Parathyroid adenoma (tissue), 2 donors: ENCODE results near the gene CLCN7.

Source experiments
- H2AFZ ChIP-seq: fragments of 300-600 bp; sonication (generic); one replicate; pipeline ENCODE4 v1.7.0; 2017; ENCODE audit warnings: antibody characterized with exemption, mild to moderate bottlenecking
- H3K27ac ChIP-seq: fragments of 300-600 bp; sonication (generic); one replicate; pipeline ENCODE4 v1.7.0; 2017
- H3K27me3 ChIP-seq: fragments of 300-600 bp; sonication (generic); one replicate; pipeline ENCODE4 v1.7.0; 2017; ENCODE audit warnings: low read length; ENCODE audit not compliant: control insufficient read depth, insufficient read depth
- H3K36me3 ChIP-seq: fragments of 300-600 bp; sonication (generic); one replicate; pipeline ENCODE4 v1.7.0; 2017; ENCODE audit warnings: low read length; ENCODE audit not compliant: control insufficient read depth, insufficient read depth
- H3K4me1 ChIP-seq: fragments of 300-600 bp; sonication (generic); one replicate; pipeline ENCODE4 v1.7.0; 2017; ENCODE audit warnings: control low read depth
- H3K4me2 ChIP-seq: fragments of 300-600 bp; sonication (generic); one replicate; pipeline ENCODE4 v1.7.0; 2017; ENCODE audit warnings: low read length
- H3K4me3 ChIP-seq: fragments of 300-600 bp; sonication (generic); one replicate; pipeline ENCODE4 v1.7.0; 2017; ENCODE audit warnings: low read depth, low read length
- H3K79me2 ChIP-seq: fragments of 300-600 bp; sonication (generic); one replicate; pipeline ENCODE4 v1.7.0; 2017; ENCODE audit warnings: control low read depth
- H3K9ac ChIP-seq: fragments of 300-600 bp; sonication (generic); one replicate; pipeline ENCODE4 v1.7.0; 2017; ENCODE audit warnings: mild to moderate bottlenecking
- H3K9me3 ChIP-seq: fragments of 300-600 bp; sonication (generic); one replicate; pipeline ENCODE4 v1.7.0; 2017; ENCODE audit warnings: low read length; ENCODE audit not compliant: control insufficient read depth
- TF ChIP-seq, protein P1 (sequence below): fragments of 300-600 bp; sonication (generic); IDR thresholded peaks from one replicate; pipeline ENCODE4 v1.7.0; 2017; ENCODE audit warnings: antibody characterized with exemption, mild to moderate bottlenecking
- donor health status: primary hyperparathyroidism.

The CLCN7 gene

DNA sequence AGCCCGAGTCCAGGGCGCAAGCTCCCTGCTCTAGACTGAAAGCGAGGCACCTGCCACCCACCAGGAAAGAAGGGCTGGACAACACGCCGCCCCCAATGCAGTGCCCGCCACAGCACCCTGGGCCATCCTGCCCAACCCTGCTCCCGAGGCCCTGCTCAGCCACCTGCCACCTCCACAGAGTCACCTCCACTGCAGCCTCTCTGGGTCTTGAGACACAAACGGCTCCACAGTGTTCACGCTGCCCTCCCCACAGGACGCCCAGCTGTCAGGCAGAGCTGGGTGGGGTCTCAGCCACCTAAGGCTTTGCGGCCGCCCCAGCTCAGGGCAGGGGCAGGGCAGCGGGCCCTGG lies 9.3 kb downstream of the CLCN7 start:
- Histone ChIP-seq H2AFZ (no peak overlapping the region), H3K27ac (no peak overlapping the region), H3K4me3 (no peak overlapping the region), H3K9me3 (no peaks in the 10 kb centered on the region), H3K4me2 (no peak overlapping the region), H3K79me2 (peaks cover 34% of the 10 kb centered on the region), H3K36me3 (no peaks in the 10 kb centered on the region), H3K27me3 (no peaks in the 10 kb centered on the region), H3K9ac (no peak overlapping the region), H3K4me1 (no peaks in the 10 kb centered on the region)
- TF ChIP-seq, protein P1, sequence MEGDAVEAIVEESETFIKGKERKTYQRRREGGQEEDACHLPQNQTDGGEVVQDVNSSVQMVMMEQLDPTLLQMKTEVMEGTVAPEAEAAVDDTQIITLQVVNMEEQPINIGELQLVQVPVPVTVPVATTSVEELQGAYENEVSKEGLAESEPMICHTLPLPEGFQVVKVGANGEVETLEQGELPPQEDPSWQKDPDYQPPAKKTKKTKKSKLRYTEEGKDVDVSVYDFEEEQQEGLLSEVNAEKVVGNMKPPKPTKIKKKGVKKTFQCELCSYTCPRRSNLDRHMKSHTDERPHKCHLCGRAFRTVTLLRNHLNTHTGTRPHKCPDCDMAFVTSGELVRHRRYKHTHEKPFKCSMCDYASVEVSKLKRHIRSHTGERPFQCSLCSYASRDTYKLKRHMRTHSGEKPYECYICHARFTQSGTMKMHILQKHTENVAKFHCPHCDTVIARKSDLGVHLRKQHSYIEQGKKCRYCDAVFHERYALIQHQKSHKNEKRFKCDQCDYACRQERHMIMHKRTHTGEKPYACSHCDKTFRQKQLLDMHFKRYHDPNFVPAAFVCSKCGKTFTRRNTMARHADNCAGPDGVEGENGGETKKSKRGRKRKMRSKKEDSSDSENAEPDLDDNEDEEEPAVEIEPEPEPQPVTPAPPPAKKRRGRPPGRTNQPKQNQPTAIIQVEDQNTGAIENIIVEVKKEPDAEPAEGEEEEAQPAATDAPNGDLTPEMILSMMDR: no peak

- Histone ChIP-seq H3K27me3 (no peaks in the 10 kb centered on the region), H3K4me3 (no peak overlapping the region), H3K79me2 (peaks cover 34% of the 10 kb centered on the region), H3K9me3 (no peaks in the 10 kb centered on the region), H3K9ac (no peak overlapping the region), H3K4me1 (no peaks in the 10 kb centered on the region), H3K27ac (no peak overlapping the region), H3K36me3 (no peaks in the 10 kb centered on the region), H2AFZ (no peak overlapping the region), H3K4me2 (no peak overlapping the region)
- TF ChIP-seq, protein P1: no peak
Measured at GRCh38 chr16:1464894-1465566, 9.8 kb downstream of the CLCN7 start.

DNA sequence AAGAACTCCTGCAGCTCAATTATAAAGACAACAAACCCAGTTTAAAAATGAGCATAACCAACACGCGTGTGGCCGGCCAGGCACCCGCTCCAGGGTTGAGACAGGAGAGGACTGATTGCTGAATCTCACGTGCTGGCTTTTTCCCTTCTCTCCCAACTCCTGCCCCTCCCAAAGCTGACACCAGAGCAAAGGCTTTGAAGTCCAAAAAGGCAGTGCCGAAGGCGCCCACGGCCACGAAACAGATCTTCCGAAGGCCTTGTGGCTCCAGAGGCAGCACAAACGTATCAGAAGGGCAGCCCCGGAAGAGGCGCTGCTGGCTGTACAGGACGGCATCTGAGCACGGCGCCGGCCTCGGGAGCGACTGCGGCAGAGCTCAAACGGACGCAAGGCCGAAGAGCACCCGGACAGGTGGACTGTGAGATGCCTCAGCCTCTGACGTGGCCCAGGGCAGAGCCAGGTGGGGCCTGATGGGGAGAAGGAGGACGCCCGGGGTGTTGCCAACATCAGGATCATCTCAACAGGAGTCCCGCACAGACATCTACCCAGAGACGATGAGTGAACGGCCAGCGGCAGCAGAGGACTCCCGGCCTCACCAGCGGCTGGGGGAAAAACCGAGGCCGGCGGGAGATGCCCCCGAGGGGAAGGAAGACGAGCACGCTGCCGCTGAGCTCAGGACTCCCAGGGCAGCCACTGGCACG lies 10.5 kb downstream of the CLCN7 start:
- Histone ChIP-seq H3K27me3 (no peaks in the 10 kb centered on the region), H3K36me3 (no peaks in the 10 kb centered on the region), H3K4me2 (no peak overlapping the region), H3K4me1 (no peaks in the 10 kb centered on the region), H3K9me3 (no peaks in the 10 kb centered on the region), H3K27ac (no peak overlapping the region), H2AFZ (no peak overlapping the region), H3K79me2 (peaks cover 32% of the 10 kb centered on the region), H3K9ac (no peak overlapping the region), H3K4me3 (no peak overlapping the region)
- TF ChIP-seq, protein P1: no peak

DNA sequence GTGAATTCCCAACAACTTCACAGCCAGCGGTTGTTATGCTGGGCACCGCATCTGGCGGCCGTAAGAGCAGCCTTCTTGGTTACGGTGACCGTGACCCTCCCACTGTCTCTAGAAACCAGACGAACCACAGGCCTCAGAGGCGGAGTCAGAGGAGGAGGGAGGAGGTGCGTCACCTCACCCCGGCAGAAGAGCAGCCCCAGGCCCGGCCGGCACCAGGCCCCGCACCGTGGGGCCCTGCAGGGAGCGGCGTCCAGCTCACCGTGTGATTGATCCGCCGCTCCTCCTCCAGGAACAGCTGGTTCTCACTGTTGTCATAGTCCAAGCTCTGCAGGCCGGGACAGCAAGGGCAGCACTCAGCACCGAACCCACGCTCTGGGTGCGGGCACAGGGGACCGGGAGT lies 13.7 kb downstream of the CLCN7 start:
- no peak overlapping the region for H3K27ac ChIP-seq
- no peaks in the 10 kb centered on the region for H3K4me1 ChIP-seq
- peaks cover 12% of the 10 kb centered on the region for H3K79me2 ChIP-seq
- H3K27me3 ChIP-seq: no peaks in the 10 kb centered on the region
- H3K9me3 ChIP-seq: no peaks in the 10 kb centered on the region
- no peak overlapping the region for H3K4me2 ChIP-seq
- no peak overlapping the region for H3K4me3 ChIP-seq
- H3K9ac ChIP-seq: no peak overlapping the region
- TF ChIP-seq, protein P1: no peak
- no peak overlapping the region for H2AFZ ChIP-seq
- H3K36me3 ChIP-seq: no peaks in the 10 kb centered on the region
